NB4 (cell line): ENCODE measurements around the gene GOLGA7B.

Source experiments
- DNase-seq: peaks from one replicate; pipeline ENCODE4 v3.0.0; 2010; ENCODE audit warnings: low read depth
- H3K4me3 ChIP-seq: one replicate; pipeline ENCODE4 v1.5.1; 2011; ENCODE audit warnings: mild to moderate bottlenecking, low read depth, low read length, moderate library complexity
- CTCF ChIP-seq: IDR thresholded peaks from one replicate; pipeline ENCODE4 v1.5.1; 2012; ENCODE audit warnings: low read depth, low read length
- MYC ChIP-seq: IDR thresholded peaks from 2 replicates; pipeline ENCODE4 v1.6.1; 2011; ENCODE audit warnings: low read depth, low read length
- POLR2A ChIP-seq: IDR thresholded peaks from 2 replicates; pipeline ENCODE4 v1.6.1; 2011; ENCODE audit warnings: mild to moderate bottlenecking; ENCODE audit not compliant: insufficient read length; ENCODE audit errors: extremely low read depth
- TF ChIP-seq, protein P1 (sequence below): IDR thresholded peaks from 2 replicates; pipeline ENCODE4 v1.6.1; 2011; ENCODE audit warnings: low read depth, low read length

The GOLGA7B gene

DNA sequence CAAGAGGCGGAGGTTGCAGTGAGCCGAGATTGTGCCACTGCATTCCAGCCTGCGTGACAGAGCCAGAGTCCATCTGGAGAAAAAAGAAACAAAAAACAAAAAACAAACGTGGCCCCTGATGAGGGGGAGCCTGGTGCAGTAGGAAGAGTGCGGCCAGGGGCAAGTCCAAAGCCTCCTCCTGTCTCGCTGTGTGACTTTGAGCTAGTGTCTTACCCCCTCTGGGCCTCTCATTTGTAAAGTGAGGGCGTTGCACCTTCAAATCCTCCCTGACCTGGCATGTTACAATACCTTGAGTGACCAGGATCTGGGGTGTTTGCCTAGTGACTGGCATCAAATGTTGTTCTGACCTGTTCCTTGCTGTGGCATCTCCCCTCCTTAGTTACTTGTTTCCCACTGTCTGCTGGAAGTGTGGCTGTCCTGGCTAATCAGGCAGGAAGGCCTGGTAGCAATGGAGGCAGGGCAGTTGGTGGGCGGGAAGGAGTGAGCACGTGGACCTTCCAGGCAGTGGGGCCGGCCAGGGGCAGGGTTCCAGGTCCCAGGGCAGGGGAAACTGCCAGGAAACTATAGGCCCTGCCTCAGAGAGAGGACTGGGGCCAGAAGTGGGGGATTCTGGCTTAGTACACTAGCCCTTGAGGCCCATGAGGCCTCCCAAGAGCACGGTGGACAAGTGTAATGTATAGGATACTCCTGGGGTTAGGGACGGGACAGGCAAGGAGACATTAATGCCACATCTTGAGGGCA is 24.5 kb upstream of the GOLGA7B start:
- TF ChIP-seq CTCF (no peak), POLR2A (no peak), MYC (no peak)
- TF ChIP-seq, protein P1, sequence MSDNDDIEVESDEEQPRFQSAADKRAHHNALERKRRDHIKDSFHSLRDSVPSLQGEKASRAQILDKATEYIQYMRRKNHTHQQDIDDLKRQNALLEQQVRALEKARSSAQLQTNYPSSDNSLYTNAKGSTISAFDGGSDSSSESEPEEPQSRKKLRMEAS, result no peak
- no peak overlapping the region for H3K4me3 ChIP-seq
- no peak for DNase-seq

DNA sequence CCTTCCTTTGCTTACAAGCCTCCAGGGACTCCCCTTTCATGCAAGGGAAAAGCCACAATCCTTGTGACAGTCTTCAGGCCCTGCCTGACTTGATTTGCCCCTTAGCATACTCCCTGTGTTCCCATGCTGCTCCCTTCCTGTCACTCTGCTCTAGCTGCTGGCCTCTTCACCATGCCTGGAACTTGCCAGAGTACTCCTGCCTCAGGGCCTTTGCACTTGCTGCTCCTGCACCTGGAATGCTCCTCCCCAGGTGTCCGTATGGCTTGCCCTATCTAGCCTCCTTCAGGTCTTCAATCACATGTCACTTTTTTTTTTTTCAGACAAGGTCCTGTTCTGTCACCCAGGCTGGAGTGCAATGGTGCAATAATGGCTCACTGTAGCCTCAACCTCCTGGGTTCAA is 22.8 kb upstream of the GOLGA7B start:
- DNase-seq, result peak; percentile 56
- no peak overlapping the region for H3K4me3 ChIP-seq
- TF ChIP-seq, protein P1, result no peak
- TF ChIP-seq MYC (no peak), POLR2A (no peak), CTCF (no peak)

- TF ChIP-seq, protein P1, result no peak
- TF ChIP-seq MYC (no peak), POLR2A (no peak)
- H3K4me3 ChIP-seq, result no peak overlapping the region
- DNase-seq, result no peak
Measured at GRCh38 chr10:97827702-97828291, 21.8 kb upstream of the GOLGA7B start.

- TF ChIP-seq, protein P1, result no peak
- TF ChIP-seq MYC, result no peak
- no peak for TF ChIP-seq CTCF
- TF ChIP-seq POLR2A, result no peak
- DNase-seq, result no peak
- no peak overlapping the region for H3K4me3 ChIP-seq
Measured at GRCh38 chr10:97828721-97829120, 20.9 kb upstream of the GOLGA7B start.

DNA sequence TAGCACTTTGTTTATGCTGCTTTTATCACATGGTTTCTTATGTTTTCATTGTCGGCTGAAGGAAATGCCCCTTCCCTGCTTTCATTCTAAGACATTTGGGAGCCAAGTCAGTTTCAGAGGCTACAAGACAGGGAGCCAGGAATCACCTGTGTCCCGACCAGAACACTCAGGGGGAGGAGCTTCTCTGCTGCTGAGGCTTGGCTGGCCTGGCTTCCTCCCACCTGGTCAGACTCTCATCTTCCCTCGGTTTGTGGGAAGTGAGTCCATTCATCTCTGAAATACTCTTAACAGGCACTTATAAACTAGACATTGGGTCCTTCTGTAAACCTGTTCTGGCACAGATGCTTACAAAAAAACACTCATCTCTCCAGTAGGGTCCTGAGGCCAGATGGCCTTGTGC is 19.6 kb upstream of the GOLGA7B start:
- no peak for TF ChIP-seq MYC
- TF ChIP-seq, protein P1, result no peak
- no peak for TF ChIP-seq POLR2A
- TF ChIP-seq CTCF, result no peak
- no peak for DNase-seq
- no peak overlapping the region for H3K4me3 ChIP-seq

DNA sequence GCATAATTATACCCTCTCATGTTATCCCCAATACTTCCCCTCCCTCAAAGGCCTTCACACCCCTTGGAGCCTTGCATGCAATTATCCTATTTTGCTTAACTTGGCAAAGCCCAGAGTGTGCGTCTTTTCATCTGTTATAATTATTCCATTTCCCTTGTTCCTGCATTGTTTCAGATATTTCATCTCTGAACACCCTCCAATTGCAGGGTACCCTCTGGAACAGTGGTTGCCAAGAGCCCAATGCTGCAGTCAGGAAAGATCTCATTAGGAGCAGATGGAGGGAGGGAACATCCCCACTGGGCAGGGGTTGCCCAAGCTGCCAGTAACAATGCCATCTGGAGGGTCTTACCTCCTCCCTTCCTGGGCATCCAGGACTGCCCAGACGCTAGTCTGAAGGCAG is 18.4 kb upstream of the GOLGA7B start:
- no peak overlapping the region for H3K4me3 ChIP-seq
- TF ChIP-seq CTCF (no peak), POLR2A (no peak), MYC (no peak)
- TF ChIP-seq, protein P1, result no peak
- no peak for DNase-seq
